MM.1S (cell line): ENCODE measurements around the gene C10orf95.

Experiments
- EZH2 ChIP-seq: fragments of 300-600 bp; sonication (generic); optimal IDR thresholded peaks from 2 replicates; pipeline ENCODE3; 2017; ENCODE audit warnings: low read depth, mild to moderate bottlenecking, antibody characterized with exemption, low read length, mixed read lengths
- EZH2phosphoT487 ChIP-seq: fragments of 300-600 bp; sonication (generic); IDR thresholded peaks from 2 replicates; pipeline ENCODE4 v1.6.1; 2018; ENCODE audit warnings: antibody characterized with exemption, low read length
- TF ChIP-seq, protein P1 (sequence below): fragments of 300-600 bp; sonication (generic); IDR thresholded peaks from 2 replicates; pipeline ENCODE4 v1.5.1; 2016; ENCODE audit warnings: antibody characterized with exemption, low read length, mixed read lengths

DNA sequence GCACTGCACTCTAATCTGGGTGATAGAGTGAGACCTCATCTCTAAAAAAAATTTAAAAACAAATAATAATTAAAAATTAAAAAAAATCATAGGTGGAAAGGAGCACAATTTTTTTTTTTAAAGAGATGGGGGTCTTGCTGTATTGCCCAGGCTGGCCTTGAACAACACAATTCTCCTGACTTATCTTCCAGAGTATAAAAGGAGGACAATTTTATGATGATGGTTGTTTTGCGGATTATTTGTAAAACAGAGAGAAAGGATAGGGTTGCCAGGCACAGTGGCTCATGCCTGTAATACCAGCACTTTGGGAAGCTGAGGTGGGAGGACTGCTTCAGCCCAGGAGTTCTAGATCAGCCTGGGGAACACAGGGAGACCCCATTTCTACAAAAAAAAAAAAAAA lies 46.2 kb upstream of the C10orf95 start:
- TF ChIP-seq, protein P1, sequence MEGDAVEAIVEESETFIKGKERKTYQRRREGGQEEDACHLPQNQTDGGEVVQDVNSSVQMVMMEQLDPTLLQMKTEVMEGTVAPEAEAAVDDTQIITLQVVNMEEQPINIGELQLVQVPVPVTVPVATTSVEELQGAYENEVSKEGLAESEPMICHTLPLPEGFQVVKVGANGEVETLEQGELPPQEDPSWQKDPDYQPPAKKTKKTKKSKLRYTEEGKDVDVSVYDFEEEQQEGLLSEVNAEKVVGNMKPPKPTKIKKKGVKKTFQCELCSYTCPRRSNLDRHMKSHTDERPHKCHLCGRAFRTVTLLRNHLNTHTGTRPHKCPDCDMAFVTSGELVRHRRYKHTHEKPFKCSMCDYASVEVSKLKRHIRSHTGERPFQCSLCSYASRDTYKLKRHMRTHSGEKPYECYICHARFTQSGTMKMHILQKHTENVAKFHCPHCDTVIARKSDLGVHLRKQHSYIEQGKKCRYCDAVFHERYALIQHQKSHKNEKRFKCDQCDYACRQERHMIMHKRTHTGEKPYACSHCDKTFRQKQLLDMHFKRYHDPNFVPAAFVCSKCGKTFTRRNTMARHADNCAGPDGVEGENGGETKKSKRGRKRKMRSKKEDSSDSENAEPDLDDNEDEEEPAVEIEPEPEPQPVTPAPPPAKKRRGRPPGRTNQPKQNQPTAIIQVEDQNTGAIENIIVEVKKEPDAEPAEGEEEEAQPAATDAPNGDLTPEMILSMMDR: no peak
- TF ChIP-seq EZH2phosphoT487 (no peak), EZH2 (no peak)
